Aortic smooth muscle cell (primary cell): ENCODE results near the gene SF1. TPM values are rescaled to one million over a fixed set of nuclear protein-coding genes. Genes with fewer than 3 reads are reported as not detected.

ENCODE experiments used
- total RNA-seq: library from RNA; depleted of rRNA; stranded (reverse); fragments of >200 nt; gene quantifications from 2 replicates; pipeline ENCODE4 v1.2.3, GENCODE V29; 2014

The SF1 gene
- 70.8 and 88.3 TPM in 2 replicates for total RNA-seq

DNA sequence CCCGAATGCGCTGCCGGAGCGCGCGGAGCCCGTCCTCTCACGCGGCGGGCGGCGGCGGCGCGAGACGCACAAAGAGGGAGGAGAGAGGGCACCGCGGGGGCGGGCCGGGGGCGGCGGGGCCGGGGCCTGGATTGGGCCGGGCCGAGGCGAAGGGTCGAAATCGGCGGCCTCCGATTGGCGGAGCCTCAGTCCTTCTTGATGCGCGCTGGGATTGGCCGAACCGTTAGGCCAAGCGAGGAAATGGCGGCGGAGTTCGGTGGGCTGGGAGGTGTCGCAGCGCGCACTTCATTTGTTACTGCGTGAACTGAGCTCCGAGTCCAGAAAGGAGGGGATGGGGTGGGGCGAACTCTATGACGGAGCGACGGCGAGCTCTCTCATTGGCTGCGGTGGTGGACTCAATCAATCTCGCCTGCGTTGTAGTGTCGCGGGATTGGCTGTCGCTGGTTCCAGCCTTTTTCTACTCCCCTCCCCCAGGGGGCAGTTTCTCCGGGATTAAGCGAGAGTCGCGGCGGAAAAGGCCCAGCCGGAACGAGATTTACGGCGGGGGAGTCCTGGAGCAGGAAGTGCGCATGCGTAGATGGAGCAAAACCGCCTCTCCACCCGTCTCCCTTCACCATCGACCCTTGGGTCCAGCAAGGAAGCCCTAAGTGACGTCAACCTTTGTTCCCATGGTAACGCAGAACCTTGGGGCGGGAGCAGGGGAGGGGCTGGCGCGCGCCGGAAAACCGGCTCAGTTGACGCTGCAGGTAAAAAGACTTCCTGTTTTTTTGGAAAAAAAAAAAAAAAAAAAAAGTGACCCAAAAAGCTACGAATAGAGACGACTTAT is at the start of gene SF1:
SF1 (minus strand) TSS at position 70 of the 826 bp plus-strand sequence. CDS start 150 bp downstream, outside the sequence.

DNA sequence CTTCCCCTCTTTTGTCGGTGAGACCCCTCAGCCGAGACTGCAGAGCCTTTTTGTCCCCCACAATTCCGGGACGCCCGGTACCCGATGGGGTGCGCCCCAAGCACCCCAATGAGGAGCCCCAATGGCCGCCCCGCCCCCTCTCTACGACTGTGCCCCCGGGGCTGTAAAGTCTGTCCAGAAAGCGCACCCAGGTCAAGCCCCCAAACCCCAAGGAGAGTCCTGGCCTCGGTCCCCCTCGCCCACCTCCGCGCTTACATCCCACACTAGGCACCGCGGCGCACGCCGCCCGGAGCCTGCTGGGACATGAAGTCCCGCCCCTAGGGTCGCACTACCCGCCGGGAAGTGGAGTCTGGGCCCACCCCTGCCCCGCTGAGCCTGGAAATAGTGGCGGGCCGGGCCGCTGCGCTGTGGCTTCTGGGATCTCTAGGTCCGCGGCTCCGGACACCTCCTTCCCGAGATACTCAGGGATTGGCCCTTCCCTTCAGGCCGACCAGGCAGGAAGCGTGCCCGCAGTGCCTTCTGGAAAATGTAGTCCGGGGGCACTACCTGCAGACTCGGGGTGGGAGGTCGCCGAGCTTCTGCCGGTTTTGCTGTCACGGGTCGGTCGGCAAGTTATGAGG is 32.0 kb upstream of the SF1 start, which contains the start of gene MEN1:
MEN1 (minus strand) TSS at position 281 of the 620 bp plus-strand sequence. CDS start 442 bp downstream, outside the sequence.

GRCh38 chr11:64803158-64803845 is 25.0 kb upstream of the SF1 start, which contains the start of gene MAP4K2:
MAP4K2 (minus strand) TSS chr11:64803214; CDS start chr11:64803149, 65 bp downstream.

DNA sequence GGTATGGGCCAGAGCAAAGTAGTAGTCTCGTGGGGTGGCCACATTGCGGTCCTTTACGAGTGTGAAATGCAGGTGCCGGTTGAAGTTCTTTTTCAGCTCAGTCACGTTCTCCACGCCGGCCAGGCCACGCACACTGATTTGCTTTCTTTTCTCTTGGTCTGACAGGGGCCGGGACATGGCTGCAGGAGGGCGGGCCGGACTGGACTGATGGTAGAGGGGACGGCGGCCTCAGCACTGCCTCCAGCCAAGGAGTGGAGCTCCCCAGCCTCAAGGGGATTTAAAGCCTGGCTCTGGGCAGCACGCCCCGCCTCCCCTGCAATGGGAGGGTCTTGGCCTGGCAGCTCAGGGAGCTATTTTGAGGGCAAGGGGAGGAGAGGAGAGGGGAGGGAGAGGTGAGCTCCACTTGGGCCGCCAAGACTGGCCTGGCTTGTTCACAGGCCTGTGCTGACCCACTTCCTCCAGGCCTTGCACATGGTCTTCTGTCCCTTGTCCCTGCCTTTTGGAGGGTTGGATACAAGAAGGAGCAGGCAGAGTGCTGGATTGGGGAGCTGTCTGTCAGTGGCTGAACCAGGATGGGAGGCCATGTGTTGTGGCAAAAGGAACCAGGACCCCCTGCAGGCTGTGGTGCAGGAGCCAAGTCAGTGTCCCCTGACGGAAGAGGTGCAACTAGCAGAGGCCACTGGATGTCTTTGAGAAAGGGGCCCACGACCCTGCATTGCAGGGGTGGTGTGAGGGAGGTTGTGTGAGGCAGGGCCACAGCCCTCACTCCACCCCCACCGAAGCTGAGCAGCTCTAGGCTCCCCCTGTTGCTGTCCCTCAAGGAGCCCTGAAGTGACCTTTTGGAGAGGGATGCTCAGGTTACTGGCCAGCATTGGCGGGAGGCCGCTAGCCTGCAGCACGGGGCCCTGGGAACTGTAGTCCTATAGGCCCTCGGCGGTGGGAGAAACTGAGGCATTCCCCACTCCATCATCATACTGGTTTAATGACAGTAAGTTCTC is 18.3 kb downstream of the SF1 start, which contains the start of gene PYGM:
PYGM (minus strand) TSS at position 253 of the 998 bp plus-strand sequence; CDS start at position 177, 76 bp downstream.

GRCh38 chr11:64743591-64744543 is 34.5 kb downstream of the SF1 start, which contains the start of gene RASGRP2:
RASGRP2 (minus strand) TSS chr11:64744142; CDS start chr11:64742866, 1,276 bp downstream.

GRCh38 chr11:64723117-64723906 is 55.0 kb downstream of the SF1 start, which contains the start of gene NRXN2:
NRXN2 (minus strand) TSS chr11:64723197; CDS start chr11:64713699, 9,498 bp downstream.

Other genes with a start within 250 kb of the SF1 start
- not detected in 2 replicates for gene SLC22A11, start 222.6 kb downstream of the SF1 start, total RNA-seq
- gene SLC22A12, start 187.3 kb downstream of the SF1 start, total RNA-seq, result not detected in 2 replicates
- gene NRXN2, start 55.3 kb downstream of the SF1 start, total RNA-seq, result 27.3 and 30.3 TPM in 2 replicates
- 0.19 TPM in 1 of 2 replicates, not detected in the other for gene RASGRP2, start 34.4 kb downstream of the SF1 start, total RNA-seq
- gene PYGM, start 18.6 kb downstream of the SF1 start, total RNA-seq, result 1.3 and 1.4 TPM in 2 replicates
- gene MAP4K2, start 24.7 kb upstream of the SF1 start, total RNA-seq, result 8.5 and 8.9 TPM in 2 replicates
- gene MEN1, start 32.0 kb upstream of the SF1 start, total RNA-seq, result 8.6 and 9.3 TPM in 2 replicates
- 0.25 and 0.26 TPM in 2 replicates for gene CDC42BPG, start 66.1 kb upstream of the SF1 start, total RNA-seq
- 104 and 110 TPM in 2 replicates for gene EHD1, start 100.1 kb upstream of the SF1 start, total RNA-seq
- 7.8 and 8.1 TPM in 2 replicates for gene ATG2A, start 138.7 kb upstream of the SF1 start, total RNA-seq
- gene PPP2R5B, start 146.1 kb upstream of the SF1 start, total RNA-seq, result 10.3 and 11.6 TPM in 2 replicates
- not detected in 2 replicates for gene GPHA2, start 157.4 kb upstream of the SF1 start, total RNA-seq
- gene MAJIN, start 193.6 kb upstream of the SF1 start, total RNA-seq, result not detected in 2 replicates
- gene BATF2, start 218.4 kb upstream of the SF1 start, total RNA-seq, result 0.26 and 0.81 TPM in 2 replicates
- 95.3 and 110 TPM in 2 replicates for gene ARL2, start 235.6 kb upstream of the SF1 start, total RNA-seq
- gene SNX15, start 248.9 kb upstream of the SF1 start, total RNA-seq, result 10.6 and 11.9 TPM in 2 replicates